CD4-positive, alpha-beta T cell (primary cell): ENCODE results near the gene MFSD6. TPM values are rescaled to one million over a fixed set of nuclear protein-coding genes. Genes with fewer than 3 reads are reported as not detected.
A peak's percentile ranks its signal among the peaks of the same experiment; 100 is the strongest.

Source experiments
- ATAC-seq: fragments of 200-7000 bp; cut with Tn5 transposase; one replicate; pipeline ENCODE4 v1.10.0; 2022; ENCODE audit warnings: mild to moderate bottlenecking; ENCODE audit not compliant: poor library complexity
- CTCF ChIA-PET: fragments of 350-600 bp; sonication (Branson Sonifier 250); formaldehyde crosslinking; loops from one replicate; lab custom pipeline; 2021; ENCODE audit warnings: antibody characterized with exemption, inconsistent platforms; lab: Charles Lee
- POLR2A ChIA-PET: fragments of 350-600 bp; sonication (Branson Sonifier 250); formaldehyde crosslinking; loops from one replicate; lab custom pipeline; 2021; ENCODE audit warnings: antibody characterized with exemption, inconsistent platforms; lab: Charles Lee
- DNase-seq, 14 experiments: peaks; one replicate each; pipeline ENCODE4 v3.0.0-alpha.2; 2013 to 2020; ENCODE audit warnings: mixed read lengths in 2 of 14
- H3K27ac ChIP-seq, 2 donors: one replicate each; pipeline versions ENCODE4 v1.5.1 to v1.7.0; 2013; ENCODE audit warnings: low read length in 2 of 2, low read depth in 1 of 2, mild to moderate bottlenecking in 1 of 2
- H3K27me3 ChIP-seq, 2 experiments: 1 replicate in 1 of 2; 2 replicates in 1 of 2; pipeline versions ENCODE4 v1.6.1 to v1.7.0; 2013; ENCODE audit warnings: low read length in 2 of 2, control low read depth in 1 of 2, mild to moderate bottlenecking in 1 of 2, moderate library complexity in 1 of 2; ENCODE audit not compliant: insufficient read depth in 2 of 2, control insufficient read depth in 1 of 2
- H3K36me3 ChIP-seq: one replicate; pipeline ENCODE4 v1.6.1; 2013; ENCODE audit warnings: low read length, control low read depth; ENCODE audit not compliant: insufficient read depth
- H3K4me1 ChIP-seq: one replicate; pipeline ENCODE4 v1.6.1; 2013; ENCODE audit warnings: low read length, control low read depth; ENCODE audit not compliant: insufficient read depth
- H3K4me3 ChIP-seq: one replicate; pipeline ENCODE4 v1.5.1; 2013; ENCODE audit warnings: mild to moderate bottlenecking, low read length, moderate library complexity
- H3K9me3 ChIP-seq, 2 experiments: 1 replicate in 1 of 2; 2 replicates in 1 of 2; pipeline versions ENCODE4 v1.6.1 to v1.7.0; 2013; ENCODE audit warnings: low read length in 2 of 2, mild to moderate bottlenecking in 2 of 2, control low read depth in 1 of 2, moderate library complexity in 1 of 2; ENCODE audit not compliant: control insufficient read depth in 1 of 2, insufficient read depth in 1 of 2
- H3K27ac Mint-ChIP-seq: one replicate; pipeline ENCODE4 v1.8.0; 2020; ENCODE audit warnings: mixed read lengths
- H3K27me3 Mint-ChIP-seq: one replicate; pipeline ENCODE4 v1.8.0; 2021; ENCODE audit warnings: mixed read lengths
- H3K36me3 Mint-ChIP-seq: one replicate; pipeline ENCODE4 v1.8.0; 2021; ENCODE audit warnings: low read depth, mixed read lengths
- H3K4me1 Mint-ChIP-seq: one replicate; pipeline ENCODE4 v1.8.0; 2021; ENCODE audit warnings: low read depth, mixed read lengths
- H3K4me3 Mint-ChIP-seq: one replicate; pipeline ENCODE4 v1.8.0; 2020; ENCODE audit warnings: mild to moderate bottlenecking, mixed read lengths
- H3K9me3 Mint-ChIP-seq: one replicate; pipeline ENCODE4 v1.8.0; 2020; ENCODE audit warnings: mixed read lengths
- intact Hi-C, 2 experiments: fragments of 100-400 bp; cut with DNase I in 1 of 2; cut with micrococcal nuclease in 1 of 2; formaldehyde crosslinking; loops; one replicate each; pipeline versions ENCODE4 v1.15.1 to v1.9.0; 2023 to 2025; cut with DNase I, micrococcal nuclease
- total RNA-seq, 174 experiments: library from RNA in 2 of 174; stranded (reverse) in 2 of 174; gene quantifications; one replicate each; pipeline ENCODE4 v1.2.3 and lab custom pipeline; 2021 to 2026
- TF ChIP-seq, protein P1 (sequence below): fragments of 200-600 bp; IDR thresholded peaks from one replicate; pipeline ENCODE4 v1.8.0; 2022; ENCODE audit warnings: antibody characterized with exemption, mild to moderate bottlenecking

MFSD6 gene
- total RNA-seq, 2 experiments from 2014 or later: 41.2 to 47.8 TPM

DNA sequence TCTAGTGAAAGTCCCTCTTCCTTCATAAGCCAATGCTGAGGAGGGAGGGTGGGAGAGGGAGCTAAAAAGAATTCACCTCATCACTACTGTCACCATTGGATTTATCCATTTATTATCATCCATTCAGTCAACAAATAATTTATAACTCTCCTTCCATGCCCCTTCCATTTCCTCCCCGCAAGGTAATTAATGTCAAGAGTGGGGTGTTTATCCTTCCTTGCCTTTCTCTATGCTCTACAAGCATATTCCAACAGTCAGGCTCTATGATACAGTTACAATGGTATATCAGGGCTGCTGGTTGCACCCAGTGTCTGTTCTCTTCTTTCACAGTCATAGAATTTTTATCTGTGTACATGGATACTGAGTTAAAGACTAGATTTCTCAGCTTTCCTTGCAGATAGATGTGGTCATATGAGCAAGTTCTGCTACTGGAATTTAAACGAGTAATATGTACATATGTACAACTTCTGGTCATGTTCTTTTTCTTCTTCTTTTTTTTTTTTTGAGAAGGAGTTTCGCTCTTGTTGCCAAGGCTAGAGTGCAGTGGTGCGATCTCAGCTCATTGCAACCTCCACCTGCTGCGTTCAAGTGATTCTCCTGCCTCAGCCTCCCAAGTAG, 5.1 kb upstream of the MFSD6 start:
- H3K4me3 Mint-ChIP-seq: no peak overlapping the region
- CTCF ChIA-PET: interaction anchor here (1.3 kb wide), 1 partner anchor 21 kb away, joined by 5 read pairs; no protein-coding TSS in a partner anchor
- intact Hi-C loops: loop anchor here in 1 of 2 experiments (10.0 kb wide), 1 partner anchor 628 kb away; no protein-coding TSS in a partner anchor
- no peak overlapping the region for H3K27ac Mint-ChIP-seq
- H3K36me3 Mint-ChIP-seq: peaks cover 6% of the 10 kb centered on the region
- no peak for DNase-seq
- Histone ChIP-seq H3K9me3 (peaks cover 0 to 10% of the 10 kb centered on the region in 2 experiments), H3K4me3 (no peak overlapping the region), H3K4me1 (peaks cover 10% of the 10 kb centered on the region), H3K36me3 (no peaks in the 10 kb centered on the region), H3K27ac (no peak overlapping the region), H3K27me3 (no peaks in the 10 kb centered on the region)
- H3K9me3 Mint-ChIP-seq: no peaks in the 10 kb centered on the region
- TF ChIP-seq, protein P1, sequence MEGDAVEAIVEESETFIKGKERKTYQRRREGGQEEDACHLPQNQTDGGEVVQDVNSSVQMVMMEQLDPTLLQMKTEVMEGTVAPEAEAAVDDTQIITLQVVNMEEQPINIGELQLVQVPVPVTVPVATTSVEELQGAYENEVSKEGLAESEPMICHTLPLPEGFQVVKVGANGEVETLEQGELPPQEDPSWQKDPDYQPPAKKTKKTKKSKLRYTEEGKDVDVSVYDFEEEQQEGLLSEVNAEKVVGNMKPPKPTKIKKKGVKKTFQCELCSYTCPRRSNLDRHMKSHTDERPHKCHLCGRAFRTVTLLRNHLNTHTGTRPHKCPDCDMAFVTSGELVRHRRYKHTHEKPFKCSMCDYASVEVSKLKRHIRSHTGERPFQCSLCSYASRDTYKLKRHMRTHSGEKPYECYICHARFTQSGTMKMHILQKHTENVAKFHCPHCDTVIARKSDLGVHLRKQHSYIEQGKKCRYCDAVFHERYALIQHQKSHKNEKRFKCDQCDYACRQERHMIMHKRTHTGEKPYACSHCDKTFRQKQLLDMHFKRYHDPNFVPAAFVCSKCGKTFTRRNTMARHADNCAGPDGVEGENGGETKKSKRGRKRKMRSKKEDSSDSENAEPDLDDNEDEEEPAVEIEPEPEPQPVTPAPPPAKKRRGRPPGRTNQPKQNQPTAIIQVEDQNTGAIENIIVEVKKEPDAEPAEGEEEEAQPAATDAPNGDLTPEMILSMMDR: no peak
- ATAC-seq: no peak
- POLR2A ChIA-PET: interaction anchor here (0.6 kb wide), 1 partner anchor 59 kb away, joined by 4 read pairs; no protein-coding TSS in a partner anchor
- H3K27me3 Mint-ChIP-seq: no peaks in the 10 kb centered on the region
- H3K4me1 Mint-ChIP-seq: no peaks in the 10 kb centered on the region

DNA sequence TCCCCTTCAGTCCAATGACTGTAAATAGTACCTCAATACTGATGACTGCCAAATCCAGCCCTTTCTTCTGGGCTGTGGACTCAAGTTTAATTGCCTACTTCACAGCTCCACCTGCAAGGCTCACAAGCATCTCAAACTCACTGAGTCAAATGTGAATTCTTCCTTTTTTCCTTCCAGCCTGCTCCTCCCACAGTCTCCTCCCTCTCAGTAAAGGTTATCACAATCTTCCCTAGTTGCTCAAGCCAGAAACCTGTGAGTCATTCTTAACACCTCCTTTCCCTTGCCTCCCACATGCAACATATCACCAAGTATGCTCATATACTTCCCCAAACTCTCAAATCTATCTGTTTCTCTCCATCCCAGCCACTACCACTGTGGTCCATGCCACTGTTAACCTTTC, 3.7 kb upstream of the MFSD6 start:
- ChIA-PET POLR2A (no interaction called here), CTCF (no interaction called here)
- Mint-ChIP-seq H3K4me3 (no peak overlapping the region), H3K4me1 (peaks cover 7% of the 10 kb centered on the region), H3K27me3 (no peaks in the 10 kb centered on the region), H3K27ac (no peak overlapping the region), H3K36me3 (peaks cover 13% of the 10 kb centered on the region), H3K9me3 (no peaks in the 10 kb centered on the region)
- no peak overlapping the region for H3K4me3 ChIP-seq
- intact Hi-C loops: loop anchor here in 1 of 2 experiments (2.0 to 10.0 kb wide), 2 partner anchors 244 to 630 kb away; partner anchors contain the start of gene NAB1
- peaks cover 0 to 10% of the 10 kb centered on the region in 2 experiments for H3K9me3 ChIP-seq
- H3K27me3 ChIP-seq: no peaks in the 10 kb centered on the region
- H3K4me1 ChIP-seq: peaks cover 18% of the 10 kb centered on the region
- no peak overlapping the region for H3K27ac ChIP-seq
- no peaks in the 10 kb centered on the region for H3K36me3 ChIP-seq
- TF ChIP-seq, protein P1: no peak
- no peak for ATAC-seq
- peak in 2 of 14 experiments; percentile 8 to 25 for DNase-seq

DNA sequence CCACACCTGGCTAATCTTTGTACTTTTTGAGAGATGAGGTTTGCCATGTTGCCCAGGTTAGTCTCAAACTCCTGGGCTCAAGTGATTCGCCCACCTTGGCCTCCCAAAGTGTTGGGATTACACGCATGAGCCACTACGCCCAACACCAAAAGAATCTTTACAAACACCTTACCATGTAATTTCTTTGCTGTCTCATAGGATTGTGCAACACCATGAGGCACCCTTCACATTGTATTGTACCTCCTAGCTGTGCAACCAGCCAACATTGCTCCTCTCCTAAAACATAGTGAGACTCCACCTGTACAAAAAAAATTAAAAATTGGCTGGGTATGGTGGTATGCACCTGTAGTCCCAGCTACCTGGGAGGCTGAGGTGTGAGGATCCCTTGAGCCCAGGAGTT, 3.1 kb upstream of the MFSD6 start:
- Histone ChIP-seq H3K27me3 (no peaks in the 10 kb centered on the region), H3K9me3 (peaks cover 0 to 10% of the 10 kb centered on the region in 2 experiments), H3K27ac (no peak overlapping the region), H3K36me3 (no peaks in the 10 kb centered on the region), H3K4me1 (peaks cover 21% of the 10 kb centered on the region), H3K4me3 (no peak overlapping the region)
- ChIA-PET CTCF (no interaction called here), POLR2A (no interaction called here)
- intact Hi-C loops: loop anchor here (2.0 to 10.0 kb wide), 6 partner anchors 112 to 1272 kb away; partner anchors contain the start of genes NAB1 (in 1 of the 2), NABP1 (in 1 of the 2) and NEMP2 (in 1 of the 2)
- Mint-ChIP-seq H3K27ac (no peak overlapping the region), H3K4me3 (no peak overlapping the region), H3K27me3 (no peaks in the 10 kb centered on the region), H3K36me3 (peaks cover 18% of the 10 kb centered on the region), H3K4me1 (peaks cover 13% of the 10 kb centered on the region), H3K9me3 (no peaks in the 10 kb centered on the region)
- TF ChIP-seq, protein P1: no peak
- ATAC-seq: no peak
- no peak for DNase-seq
